Measurements from ENCODE around the gene ATPAF1.
A peak's percentile ranks its signal among the peaks of the same experiment; 100 is the strongest.

ATPAF1 gene

GRCh38 chr1:46612937-46613660 is 55.1 kb downstream of the ATPAF1 start:
- Mint-ChIP-seq H3K4me3 (peak overlapping the region; percentile 24), H3K27ac (peak overlapping the region; percentile 49), H3K9me3 (no peaks in the 10 kb centered on the region), H3K27me3 (ENCODE audit: low read depth) (no peaks in the 10 kb centered on the region), H3K36me3 (ENCODE audit: low read depth) (peaks cover 40% of the 10 kb centered on the region), H3K4me1 (ENCODE audit: low read depth) (peaks cover 48% of the 10 kb centered on the region)
- no peak for DNase-seq (ENCODE audit: low spot score)

GRCh38 chr1:46611691-46612221 is 56.4 kb downstream of the ATPAF1 start:
- H3K4me3 Mint-ChIP-seq, result peak overlapping the region; percentile 12

GRCh38 chr1:46607345-46608130 is 60.6 kb downstream of the ATPAF1 start:
- Mint-ChIP-seq H3K27me3 (ENCODE audit: low read depth) (no peaks in the 10 kb centered on the region), H3K4me3 (no peak overlapping the region), H3K4me1 (ENCODE audit: low read depth) (peaks cover 34% of the 10 kb centered on the region), H3K9me3 (no peaks in the 10 kb centered on the region), H3K27ac (no peak overlapping the region), H3K36me3 (ENCODE audit: low read depth) (peaks cover 39% of the 10 kb centered on the region)
- DNase-seq (ENCODE audit: low spot score), result no peak

More at GRCh38 chr1:46611691-46612221, 56.4 kb downstream of the ATPAF1 start:
- Mint-ChIP-seq H3K36me3 (ENCODE audit: low read depth) (peaks cover 42% of the 10 kb centered on the region), H3K4me1 (ENCODE audit: low read depth) (peaks cover 35% of the 10 kb centered on the region), H3K27me3 (ENCODE audit: low read depth) (no peaks in the 10 kb centered on the region), H3K27ac (peak overlapping the region; percentile 41), H3K9me3 (no peaks in the 10 kb centered on the region)
- DNase-seq (ENCODE audit: low spot score), result no peak

- Mint-ChIP-seq H3K9me3 (no peaks in the 10 kb centered on the region), H3K4me1 (ENCODE audit: low read depth) (peaks cover 40% of the 10 kb centered on the region), H3K27ac (no peak overlapping the region), H3K4me3 (no peak overlapping the region), H3K36me3 (ENCODE audit: low read depth) (peaks cover 40% of the 10 kb centered on the region), H3K27me3 (ENCODE audit: low read depth) (no peaks in the 10 kb centered on the region)
- no peak for DNase-seq (ENCODE audit: low spot score)
Observed at GRCh38 chr1:46606255-46606965, 61.8 kb downstream of the ATPAF1 start.

- Mint-ChIP-seq H3K27ac (peak overlapping the region; percentile 45), H3K27me3 (ENCODE audit: low read depth) (no peaks in the 10 kb centered on the region), H3K4me1 (ENCODE audit: low read depth) (peaks cover 45% of the 10 kb centered on the region), H3K9me3 (no peaks in the 10 kb centered on the region), H3K4me3 (peak overlapping the region; percentile 93), H3K36me3 (ENCODE audit: low read depth) (peaks cover 40% of the 10 kb centered on the region)
- no peak for DNase-seq (ENCODE audit: low spot score)
Observed at GRCh38 chr1:46605232-46605631, 62.9 kb downstream of the ATPAF1 start.

- H3K36me3 Mint-ChIP-seq (ENCODE audit: low read depth), result peaks cover 30% of the 10 kb centered on the region
- H3K4me1 Mint-ChIP-seq (ENCODE audit: low read depth), result peaks cover 52% of the 10 kb centered on the region
- H3K27me3 Mint-ChIP-seq (ENCODE audit: low read depth), result no peaks in the 10 kb centered on the region
Observed at GRCh38 chr1:46603858-46604549, 64.2 kb downstream of the ATPAF1 start, which contains the start of gene MKNK1. Gene MKNK1, minus strand, starts transcription at chr1:46604268. Its CDS starts 20,941 bp downstream, at chr1:46583327.

GRCh38 chr1:46603481-46603857 is 64.7 kb downstream of the ATPAF1 start:
- Mint-ChIP-seq H3K36me3 (ENCODE audit: low read depth) (peaks cover 25% of the 10 kb centered on the region), H3K27me3 (ENCODE audit: low read depth) (no peaks in the 10 kb centered on the region), H3K27ac (peak overlapping the region; percentile 84), H3K4me3 (peak overlapping the region; percentile 93), H3K4me1 (ENCODE audit: low read depth) (peaks cover 56% of the 10 kb centered on the region), H3K9me3 (no peaks in the 10 kb centered on the region)
- no peak for DNase-seq (ENCODE audit: low spot score)

More at GRCh38 chr1:46603858-46604549, 64.2 kb downstream of the ATPAF1 start, which contains the start of gene MKNK1:
- H3K9me3 Mint-ChIP-seq, result no peaks in the 10 kb centered on the region
- peak within 1 kb of the TSS; percentile 84 for H3K27ac Mint-ChIP-seq
- peak; percentile 98 for DNase-seq (ENCODE audit: low spot score)
- peak within 1 kb of the TSS; percentile 93 for H3K4me3 Mint-ChIP-seq

GRCh38 chr1:46601257-46602007 is 66.7 kb downstream of the ATPAF1 start:
- Mint-ChIP-seq H3K36me3 (ENCODE audit: low read depth) (peaks cover 32% of the 10 kb centered on the region), H3K4me3 (peak overlapping the region; percentile 58), H3K4me1 (ENCODE audit: low read depth) (peaks cover 67% of the 10 kb centered on the region), H3K27me3 (ENCODE audit: low read depth) (no peaks in the 10 kb centered on the region), H3K27ac (no peak overlapping the region), H3K9me3 (no peaks in the 10 kb centered on the region)
- DNase-seq (ENCODE audit: low spot score), result no peak

- H3K27me3 Mint-ChIP-seq (ENCODE audit: low read depth), result no peaks in the 10 kb centered on the region
- H3K9me3 Mint-ChIP-seq, result no peaks in the 10 kb centered on the region
- H3K27ac Mint-ChIP-seq, result peak overlapping the region; percentile 17
- H3K4me3 Mint-ChIP-seq, result peak overlapping the region; percentile 39
- peaks cover 45% of the 10 kb centered on the region for H3K36me3 Mint-ChIP-seq (ENCODE audit: low read depth)
- H3K4me1 Mint-ChIP-seq (ENCODE audit: low read depth), result peaks cover 70% of the 10 kb centered on the region
- no peak for DNase-seq (ENCODE audit: low spot score)
Observed at GRCh38 chr1:46599059-46599970, 68.8 kb downstream of the ATPAF1 start.

- Mint-ChIP-seq H3K36me3 (ENCODE audit: low read depth) (peaks cover 62% of the 10 kb centered on the region), H3K9me3 (no peaks in the 10 kb centered on the region), H3K4me1 (ENCODE audit: low read depth) (peaks cover 66% of the 10 kb centered on the region)
Observed at GRCh38 chr1:46596846-46597245, 71.3 kb downstream of the ATPAF1 start.

GRCh38 chr1:46596036-46596435 is 72.1 kb downstream of the ATPAF1 start:
- Mint-ChIP-seq H3K9me3 (no peaks in the 10 kb centered on the region), H3K27ac (no peak overlapping the region), H3K4me1 (ENCODE audit: low read depth) (peaks cover 62% of the 10 kb centered on the region), H3K36me3 (ENCODE audit: low read depth) (peaks cover 63% of the 10 kb centered on the region), H3K4me3 (no peak overlapping the region), H3K27me3 (ENCODE audit: low read depth) (no peaks in the 10 kb centered on the region)
- DNase-seq (ENCODE audit: low spot score), result no peak

More at GRCh38 chr1:46596846-46597245, 71.3 kb downstream of the ATPAF1 start:
- Mint-ChIP-seq H3K27ac (no peak overlapping the region), H3K4me3 (no peak overlapping the region), H3K27me3 (ENCODE audit: low read depth) (no peaks in the 10 kb centered on the region)
- DNase-seq (ENCODE audit: low spot score), result no peak

GRCh38 chr1:46595127-46595526 is 73.0 kb downstream of the ATPAF1 start:
- H3K9me3 Mint-ChIP-seq, result no peaks in the 10 kb centered on the region
- peaks cover 67% of the 10 kb centered on the region for H3K36me3 Mint-ChIP-seq (ENCODE audit: low read depth)
- peaks cover 55% of the 10 kb centered on the region for H3K4me1 Mint-ChIP-seq (ENCODE audit: low read depth)
- no peak for DNase-seq (ENCODE audit: low spot score)
- peak overlapping the region; percentile 66 for H3K4me3 Mint-ChIP-seq
- H3K27me3 Mint-ChIP-seq (ENCODE audit: low read depth), result no peaks in the 10 kb centered on the region
- peak overlapping the region; percentile 78 for H3K27ac Mint-ChIP-seq

Data from T-helper 2 cell treated with Interferon-gamma antibody and Interleukin-4, amounts not matched to agents 5 μg/mL and 100 μg/mL, for 36 hours (primary cell).